Measurements from ENCODE around the gene RTCA.

RTCA gene

GRCh38 chr1:100300691-100301090 is 34.7 kb downstream of the RTCA start:
- CTCF ChIA-PET: interaction anchor here (0.8 to 1.6 kb wide), 6 partner anchors 9 to 158 kb away, joined by 3 read pairs; no protein-coding TSS in a partner anchor
- no peak for TF ChIP-seq CTCF (IDR thresholded peaks at IDR 0.05; ENCODE audit: control extremely low read depth, extremely low read depth, low read depth, missing control alignments)
- DNase-seq (ENCODE audit: extremely low spot score): no peak
- POLR2A ChIA-PET: no interaction called here

- DNase-seq (ENCODE audit: extremely low spot score): no peak
- ChIA-PET CTCF (interaction anchor here (1.1 kb wide), 1 partner anchor 98 kb away, joined by 3 read pairs; no protein-coding TSS in a partner anchor), POLR2A (no interaction called here)
- TF ChIP-seq CTCF (IDR thresholded peaks at IDR 0.05; ENCODE audit: control extremely low read depth, extremely low read depth, low read depth, missing control alignments): no peak
Measured at GRCh38 chr1:100302739-100303138, 36.7 kb downstream of the RTCA start.

GRCh38 chr1:100304227-100304626 is 38.2 kb downstream of the RTCA start:
- ChIA-PET CTCF (interaction anchor here (1.4 kb wide), 1 partner anchor 14 kb away, joined by 3 read pairs; no protein-coding TSS in a partner anchor), POLR2A (no interaction called here)

GRCh38 chr1:100304921-100305320 is 38.9 kb downstream of the RTCA start:
- no peak for DNase-seq (ENCODE audit: extremely low spot score)
- CTCF ChIA-PET: no interaction called here
- POLR2A ChIA-PET: no interaction called here

More at GRCh38 chr1:100304227-100304626, 38.2 kb downstream of the RTCA start:
- DNase-seq (ENCODE audit: extremely low spot score): no peak
- no peak for TF ChIP-seq CTCF (IDR thresholded peaks at IDR 0.05; ENCODE audit: control extremely low read depth, extremely low read depth, low read depth, missing control alignments)

GRCh38 chr1:100305954-100306353 is 39.9 kb downstream of the RTCA start:
- POLR2A ChIA-PET: no interaction called here
- CTCF ChIA-PET: no interaction called here
- TF ChIP-seq CTCF (IDR thresholded peaks at IDR 0.05; ENCODE audit: control extremely low read depth, extremely low read depth, low read depth, missing control alignments): no peak
- no peak for DNase-seq (ENCODE audit: extremely low spot score)

More at GRCh38 chr1:100304921-100305320, 38.9 kb downstream of the RTCA start:
- TF ChIP-seq CTCF (IDR thresholded peaks at IDR 0.05; ENCODE audit: control extremely low read depth, extremely low read depth, low read depth, missing control alignments): no peak

GRCh38 chr1:100306735-100307313 is 40.8 kb downstream of the RTCA start:
- no peak for DNase-seq (ENCODE audit: extremely low spot score)
- ChIA-PET POLR2A (no interaction called here), CTCF (interaction anchor here (0.9 kb wide), 1 partner anchor 71 kb away, joined by 3 read pairs; no protein-coding TSS in a partner anchor)
- no peak for TF ChIP-seq CTCF (IDR thresholded peaks at IDR 0.05; ENCODE audit: control extremely low read depth, extremely low read depth, low read depth, missing control alignments)

Data from GM10248 (cell line).